ENCODE results near the gene DLG2.

- no peak for TF ChIP-seq CTCF (IDR thresholded peaks at IDR 0.05)
- no peak for TF ChIP-seq POLR2A (IDR thresholded peaks at IDR 0.05)
Measured at GRCh38 chr11:84824624-84825023, 802.5 kb downstream of the DLG2 start.

Data from ovary (tissue), 3 donors.